Neural cell (in vitro differentiated cells): Measurements from ENCODE around the gene KCNE3. TPM values are rescaled to one million over a fixed set of nuclear protein-coding genes. Genes with fewer than 3 reads are reported as not detected.
A peak's percentile ranks its signal among the peaks of the same experiment; 100 is the strongest.

Source experiments
- H2AFZ ChIP-seq: fragments of 200-600, 300-800 bp; sonication (generic), shearing (Covaris generic); 2 replicates; pipeline ENCODE4 v1.6.0; 2014; ENCODE audit warnings: low read depth, mild to moderate bottlenecking, antibody characterized with exemption, low read length, moderate library complexity
- H3F3A ChIP-seq: fragments of 200-600 bp; shearing (Covaris generic); 2 replicates; pipeline ENCODE4 v1.6.1; 2016; ENCODE audit warnings: mild to moderate bottlenecking, moderate library complexity, mixed read lengths, antibody characterized with exemption, low read length; ENCODE audit not compliant: insufficient read depth, poor library complexity, severe bottlenecking
- H3K27ac ChIP-seq: fragments of 200-600, 300-800 bp; sonication (generic), shearing (Covaris generic); 2 replicates; pipeline ENCODE4 v1.5.1; 2014; ENCODE audit warnings: mild to moderate bottlenecking, low read length, moderate library complexity
- H3K27me3 ChIP-seq: fragments of 300-800, 200-600 bp; sonication (generic), shearing (Covaris generic); 2 replicates; pipeline ENCODE4 v1.6.0; 2014; ENCODE audit warnings: mild to moderate bottlenecking, low read depth, low read length, moderate library complexity; ENCODE audit not compliant: insufficient read depth
- H3K36me3 ChIP-seq: fragments of 300-800, 200-600 bp; sonication (generic), shearing (Covaris generic); 2 replicates; pipeline ENCODE4 v1.5.1; 2014; ENCODE audit warnings: mild to moderate bottlenecking, antibody characterized with exemption, low read length, moderate library complexity; ENCODE audit not compliant: insufficient read depth
- H3K4me2 ChIP-seq: fragments of 300-800, 200-600 bp; sonication (generic), shearing (Covaris generic); 2 replicates; pipeline ENCODE4 v1.6.0; 2014; ENCODE audit warnings: mild to moderate bottlenecking, low read length
- H3K4me3 ChIP-seq: fragments of 300-800, 200-600 bp; sonication (generic), shearing (Covaris generic); 2 replicates; pipeline ENCODE4 v1.5.1; 2014; ENCODE audit warnings: mild to moderate bottlenecking, low read length, moderate library complexity
- H3K79me2 ChIP-seq: fragments of 200-600 bp; shearing (Covaris generic); replicated peaks from 2 replicates; pipeline ENCODE4 v1.6.0; 2014; ENCODE audit warnings: mild to moderate bottlenecking, low read length, moderate library complexity; ENCODE audit not compliant: insufficient read depth
- H3K9ac ChIP-seq: fragments of 300-800, 200-600 bp; sonication (generic), shearing (Covaris generic); 2 replicates; pipeline ENCODE4 v1.6.1; 2016; ENCODE audit warnings: mild to moderate bottlenecking, low read length, mixed read lengths
- H3K9me2 ChIP-seq: fragments of 200-600 bp; shearing (Covaris generic); 2 replicates; pipeline ENCODE4 v1.6.1; 2016; ENCODE audit warnings: mild to moderate bottlenecking, low read length, mixed read lengths; ENCODE audit not compliant: insufficient read depth
- H3K9me3 ChIP-seq: fragments of 200-600, 300-800 bp; sonication (generic), shearing (Covaris generic); 2 replicates; pipeline ENCODE4 v1.6.1; 2016; ENCODE audit warnings: mild to moderate bottlenecking, mixed run types, low read length, moderate library complexity, mixed read lengths
- H4K20me1 ChIP-seq: fragments of 200-600 bp; shearing (Covaris generic); 2 replicates; pipeline ENCODE4 v1.6.1; 2016; ENCODE audit warnings: mild to moderate bottlenecking, mixed run types; ENCODE audit not compliant: insufficient read depth
- EP300 ChIP-seq: fragments of 450-650 bp; conservative IDR thresholded peaks from 2 replicates; pipeline ENCODE4 v1.6.1; 2014; ENCODE audit warnings: antibody characterized with exemption, mild to moderate bottlenecking, moderate library complexity; ENCODE audit not compliant: poor library complexity, severe bottlenecking
- EZH2 ChIP-seq: fragments of 200-600, 300-800 bp; shearing (Covaris generic), sonication (generic); IDR thresholded peaks from 2 replicates; pipeline ENCODE4 v1.6.1; 2014; ENCODE audit warnings: antibody characterized with exemption, low read length, borderline replicate concordance, mild to moderate bottlenecking; ENCODE audit not compliant: insufficient read depth, poor library complexity, severe bottlenecking
- MXI1 ChIP-seq: fragments of 450-650 bp; conservative IDR thresholded peaks from 2 replicates; pipeline ENCODE4 v1.6.1; 2014; ENCODE audit warnings: antibody characterized with exemption, mild to moderate bottlenecking; ENCODE audit not compliant: poor library complexity, severe bottlenecking
- POLR2AphosphoS5 ChIP-seq: IDR thresholded peaks from 2 replicates; pipeline ENCODE4 v1.6.1; 2012
- RAD21 ChIP-seq: fragments of 450-650 bp; conservative IDR thresholded peaks from 2 replicates; pipeline ENCODE4 v1.6.1; 2014; ENCODE audit warnings: antibody characterized with exemption, mild to moderate bottlenecking, moderate library complexity
- SMC3 ChIP-seq: fragments of 450-650 bp; conservative IDR thresholded peaks from 2 replicates; pipeline ENCODE4 v1.6.1; 2014; ENCODE audit warnings: antibody characterized with exemption, mild to moderate bottlenecking, moderate library complexity; ENCODE audit not compliant: poor library complexity
- TAF1 ChIP-seq: IDR thresholded peaks from 2 replicates; pipeline ENCODE4 v1.6.1; 2012; ENCODE audit warnings: low read depth
- polyA plus RNA-seq: library from polyadenylated mRNA; depleted of rRNA; stranded (reverse); fragments of >200 nt; gene quantifications from 2 replicates; pipeline ENCODE4 v1.2.3, GENCODE V29; 2014
- TF ChIP-seq, protein P1 (sequence below): IDR thresholded peaks from 2 replicates; pipeline ENCODE4 v1.6.1; 2012; ENCODE audit warnings: borderline replicate concordance
- TF ChIP-seq, protein P2 (sequence below): fragments of 450-650 bp; IDR thresholded peaks from 2 replicates; pipeline ENCODE4 v1.5.1; 2014; ENCODE audit warnings: antibody characterized with exemption, mild to moderate bottlenecking, moderate library complexity; ENCODE audit not compliant: poor library complexity, severe bottlenecking

The KCNE3 gene
- polyA plus RNA-seq, 1 donor from 2014 or later: not detected

DNA sequence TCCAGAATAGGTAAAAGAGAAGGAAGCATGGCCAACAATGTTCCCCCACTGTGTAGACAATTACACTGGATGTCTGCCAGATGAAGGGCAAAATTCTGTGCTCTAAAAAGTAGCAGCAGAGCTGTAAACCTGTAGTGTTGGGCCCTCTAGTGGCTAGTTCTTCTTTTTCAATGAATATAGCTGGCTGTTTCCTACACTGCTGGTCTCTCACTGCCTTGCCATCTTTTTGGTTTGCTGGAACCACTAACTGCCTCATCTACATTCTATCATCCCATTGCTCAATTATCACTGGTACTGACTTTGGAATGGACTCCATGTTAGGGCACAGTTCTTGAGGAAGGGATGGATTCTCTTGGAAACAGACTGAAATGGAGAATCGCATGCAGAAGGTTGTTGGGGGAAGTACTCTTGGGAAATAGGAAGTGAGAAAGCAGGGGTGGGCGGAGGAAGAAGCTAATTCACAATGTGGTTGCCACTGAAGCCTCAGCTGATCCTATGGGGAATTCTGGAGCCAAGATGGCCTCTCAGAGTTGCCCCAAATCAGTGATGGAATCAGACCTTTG lies 17.9 kb downstream of the KCNE3 start:
- H3F3A ChIP-seq: no peaks in the 10 kb centered on the region
- H4K20me1 ChIP-seq: no peaks in the 10 kb centered on the region
- no peak overlapping the region for H2AFZ ChIP-seq
- no peak overlapping the region for H3K4me2 ChIP-seq
- no peaks in the 10 kb centered on the region for H3K79me2 ChIP-seq
- H3K9ac ChIP-seq: no peak overlapping the region
- no peaks in the 10 kb centered on the region for H3K36me3 ChIP-seq
- no peaks in the 10 kb centered on the region for H3K9me2 ChIP-seq
- H3K9me3 ChIP-seq: no peaks in the 10 kb centered on the region
- no peak overlapping the region for H3K27ac ChIP-seq
- no peak overlapping the region for H3K4me3 ChIP-seq
- no peaks in the 10 kb centered on the region for H3K27me3 ChIP-seq
- TF ChIP-seq EZH2: no peak
- TF ChIP-seq MXI1: no peak
- no peak for TF ChIP-seq POLR2AphosphoS5
- no peak for TF ChIP-seq EP300
- TF ChIP-seq, protein P1, sequence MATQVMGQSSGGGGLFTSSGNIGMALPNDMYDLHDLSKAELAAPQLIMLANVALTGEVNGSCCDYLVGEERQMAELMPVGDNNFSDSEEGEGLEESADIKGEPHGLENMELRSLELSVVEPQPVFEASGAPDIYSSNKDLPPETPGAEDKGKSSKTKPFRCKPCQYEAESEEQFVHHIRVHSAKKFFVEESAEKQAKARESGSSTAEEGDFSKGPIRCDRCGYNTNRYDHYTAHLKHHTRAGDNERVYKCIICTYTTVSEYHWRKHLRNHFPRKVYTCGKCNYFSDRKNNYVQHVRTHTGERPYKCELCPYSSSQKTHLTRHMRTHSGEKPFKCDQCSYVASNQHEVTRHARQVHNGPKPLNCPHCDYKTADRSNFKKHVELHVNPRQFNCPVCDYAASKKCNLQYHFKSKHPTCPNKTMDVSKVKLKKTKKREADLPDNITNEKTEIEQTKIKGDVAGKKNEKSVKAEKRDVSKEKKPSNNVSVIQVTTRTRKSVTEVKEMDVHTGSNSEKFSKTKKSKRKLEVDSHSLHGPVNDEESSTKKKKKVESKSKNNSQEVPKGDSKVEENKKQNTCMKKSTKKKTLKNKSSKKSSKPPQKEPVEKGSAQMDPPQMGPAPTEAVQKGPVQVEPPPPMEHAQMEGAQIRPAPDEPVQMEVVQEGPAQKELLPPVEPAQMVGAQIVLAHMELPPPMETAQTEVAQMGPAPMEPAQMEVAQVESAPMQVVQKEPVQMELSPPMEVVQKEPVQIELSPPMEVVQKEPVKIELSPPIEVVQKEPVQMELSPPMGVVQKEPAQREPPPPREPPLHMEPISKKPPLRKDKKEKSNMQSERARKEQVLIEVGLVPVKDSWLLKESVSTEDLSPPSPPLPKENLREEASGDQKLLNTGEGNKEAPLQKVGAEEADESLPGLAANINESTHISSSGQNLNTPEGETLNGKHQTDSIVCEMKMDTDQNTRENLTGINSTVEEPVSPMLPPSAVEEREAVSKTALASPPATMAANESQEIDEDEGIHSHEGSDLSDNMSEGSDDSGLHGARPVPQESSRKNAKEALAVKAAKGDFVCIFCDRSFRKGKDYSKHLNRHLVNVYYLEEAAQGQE: no peak
- TF ChIP-seq SMC3: peak; percentile 88
- peak; percentile 88 for TF ChIP-seq RAD21
- TF ChIP-seq TAF1: no peak
- TF ChIP-seq, protein P2, sequence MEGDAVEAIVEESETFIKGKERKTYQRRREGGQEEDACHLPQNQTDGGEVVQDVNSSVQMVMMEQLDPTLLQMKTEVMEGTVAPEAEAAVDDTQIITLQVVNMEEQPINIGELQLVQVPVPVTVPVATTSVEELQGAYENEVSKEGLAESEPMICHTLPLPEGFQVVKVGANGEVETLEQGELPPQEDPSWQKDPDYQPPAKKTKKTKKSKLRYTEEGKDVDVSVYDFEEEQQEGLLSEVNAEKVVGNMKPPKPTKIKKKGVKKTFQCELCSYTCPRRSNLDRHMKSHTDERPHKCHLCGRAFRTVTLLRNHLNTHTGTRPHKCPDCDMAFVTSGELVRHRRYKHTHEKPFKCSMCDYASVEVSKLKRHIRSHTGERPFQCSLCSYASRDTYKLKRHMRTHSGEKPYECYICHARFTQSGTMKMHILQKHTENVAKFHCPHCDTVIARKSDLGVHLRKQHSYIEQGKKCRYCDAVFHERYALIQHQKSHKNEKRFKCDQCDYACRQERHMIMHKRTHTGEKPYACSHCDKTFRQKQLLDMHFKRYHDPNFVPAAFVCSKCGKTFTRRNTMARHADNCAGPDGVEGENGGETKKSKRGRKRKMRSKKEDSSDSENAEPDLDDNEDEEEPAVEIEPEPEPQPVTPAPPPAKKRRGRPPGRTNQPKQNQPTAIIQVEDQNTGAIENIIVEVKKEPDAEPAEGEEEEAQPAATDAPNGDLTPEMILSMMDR: peak; percentile 88

DNA sequence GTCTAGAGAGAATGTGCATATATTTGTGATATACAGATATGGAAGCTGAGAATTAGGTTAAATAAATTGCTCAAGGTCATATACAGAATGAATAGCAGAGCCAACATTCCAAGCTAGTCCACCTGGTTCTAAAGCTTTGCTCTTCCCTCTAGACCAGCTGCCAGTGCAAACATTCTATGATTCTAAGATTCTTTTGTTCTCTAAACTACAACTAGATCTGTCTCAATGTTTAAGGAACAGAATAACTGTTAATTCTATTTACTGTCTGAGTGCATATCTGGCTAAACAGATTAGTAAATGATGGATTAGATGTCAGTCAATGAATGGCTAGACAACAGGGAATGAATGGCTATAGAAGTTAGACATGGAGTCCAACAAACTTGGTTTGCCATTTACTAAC lies 19.6 kb downstream of the KCNE3 start:
- Histone ChIP-seq H3K9me2 (no peaks in the 10 kb centered on the region), H3K79me2 (no peaks in the 10 kb centered on the region), H2AFZ (no peak overlapping the region), H3K27me3 (no peaks in the 10 kb centered on the region), H3K4me3 (no peak overlapping the region), H4K20me1 (no peaks in the 10 kb centered on the region), H3K9ac (no peak overlapping the region), H3K27ac (no peak overlapping the region), H3F3A (no peaks in the 10 kb centered on the region), H3K4me2 (no peak overlapping the region), H3K36me3 (no peaks in the 10 kb centered on the region), H3K9me3 (no peaks in the 10 kb centered on the region)
- TF ChIP-seq EZH2 (no peak), SMC3 (no peak), MXI1 (no peak), RAD21 (no peak), TAF1 (no peak), EP300 (no peak), POLR2AphosphoS5 (no peak)
- TF ChIP-seq, protein P1: no peak
- TF ChIP-seq, protein P2: no peak
